H1 (cell line): ENCODE measurements around the gene OXA1L. TPM values are rescaled to one million over a fixed set of nuclear protein-coding genes. Genes with fewer than 3 reads are reported as not detected.

Experiments
- CHD7 ChIP-seq: fragments of 300-600 bp; sonication (generic); IDR thresholded peaks from 2 replicates; pipeline ENCODE4 v1.7.1; 2012; ENCODE audit warnings: low read length, moderate library complexity, mild to moderate bottlenecking, inconsistent platforms; ENCODE audit not compliant: insufficient replicate concordance
- POU5F1 ChIP-seq: IDR thresholded peaks from 2 replicates; pipeline ENCODE4 v1.6.1; 2011; ENCODE audit warnings: low read depth, mild to moderate bottlenecking, low read length, moderate library complexity
- SUZ12 ChIP-seq: fragments of 200-600 bp; sonication (generic); IDR thresholded peaks from 2 replicates; pipeline ENCODE4 v1.6.1; 2012; ENCODE audit warnings: mild to moderate bottlenecking, inconsistent platforms, low read length, moderate library complexity, mixed read lengths
- polyA plus RNA-seq, 7 experiments: library from polyadenylated mRNA; depleted of rRNA in 3 of 7; stranded (reverse) in 5 of 7; unstranded in 2 of 7; fragments of >200 nt in 5 of 7; fragments of 200-250 nt in 2 of 7; gene quantifications; 1 replicate in 5 of 7; 2 replicates in 1 of 7; 4 replicates in 1 of 7; pipeline versions ENCODE4 v1.2.1 to v1.2.3, GENCODE V29; 2011 to 2013; ENCODE audit warnings: missing spikeins in 2 of 7, mixed read lengths in 2 of 7
- total RNA-seq: library from RNA; stranded (reverse); fragmentation: NEBNext Ultra II Directional; extraction: Animal tissue kit (Norgen Biotek cat#: 25700); gene quantifications from 2 replicates; pipeline ENCODE4 v1.2.1, GENCODE V29; 2021

The OXA1L gene
- total and polyA plus RNA-seq, 2 of the 8 experiments (the other 6 are each of a cell fraction or from before 2014, with no cell fraction given), result 125 to 199 TPM

DNA sequence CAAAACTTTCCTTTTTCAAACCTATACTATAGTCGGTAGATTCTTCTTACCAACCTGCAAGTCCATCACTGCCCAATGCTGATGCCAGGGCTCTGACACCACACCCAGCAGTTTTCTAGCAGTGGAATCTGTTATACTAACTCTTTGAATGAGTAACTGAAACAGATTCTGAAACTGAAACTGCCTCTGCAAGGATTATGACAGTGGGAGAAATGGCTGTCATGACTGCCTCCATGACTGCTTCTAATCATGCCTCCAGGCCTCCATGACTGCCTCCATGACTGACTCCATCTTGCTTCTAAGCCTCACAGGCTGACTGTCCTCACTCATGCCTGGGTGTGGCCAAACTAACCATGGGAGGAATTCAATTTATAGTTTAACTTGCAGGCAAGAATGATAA lies 29.4 kb upstream of the OXA1L start (continued):
- TF ChIP-seq CHD7 (no peak), SUZ12 (no peak), POU5F1 (no peak)
